Adrenal gland (tissue), 5 donors: Measurements from ENCODE around the gene MAGI2.

Experiments used
- CTCF ChIP-seq, 6 experiments: fragments of 450-650 bp in 4 of 6; fragments of 200-600 bp in 2 of 6; sonication (generic) in 1 of 6; IDR thresholded peaks; 1 replicate in 5 of 6; 2 replicates in 1 of 6; pipeline versions ENCODE4 v1.5.1 to v1.8.0; 2016 to 2021; ENCODE audit warnings: antibody characterized with exemption in 6 of 6, mild to moderate bottlenecking in 2 of 6, moderate library complexity in 1 of 6
- POLR2A ChIP-seq, 2 donors: fragments of 450-650 bp; IDR thresholded peaks; one replicate each; pipeline ENCODE4 v1.6.1; 2017; ENCODE audit warnings: antibody characterized with exemption in 2 of 2, mild to moderate bottlenecking in 2 of 2, moderate library complexity in 1 of 2
- donor health status: DM: no; HTN: no; CAD: no.

GRCh38 chr7:79216236-79216635 is 237.2 kb downstream of the MAGI2 start:
- TF ChIP-seq POLR2A (IDR thresholded peaks at IDR 0.05) = no peak
- TF ChIP-seq CTCF (IDR thresholded peaks at IDR 0.05) = no peak
